NCI-H460 (cell line): ENCODE results near the gene SULT4A1. TPM values are rescaled to one million over a fixed set of nuclear protein-coding genes. Genes with fewer than 3 reads are reported as not detected.
"Not testable (repeated sequence)": the region's sequence is repeated elsewhere in the genome, so short reads cannot be mapped to it uniquely, and the experiment has no call there.

Experiments used
- DNase-seq: peaks from one replicate; pipeline ENCODE4 v3.0.0-alpha.2; 2016; ENCODE audit warnings: low read depth; ENCODE audit errors: extremely low read depth
- polyA plus RNA-seq: library from polyadenylated mRNA; depleted of rRNA; stranded (reverse); fragments of >200 nt; gene quantifications from 2 replicates; pipeline ENCODE4 v1.2.3, GENCODE V29; 2014; cell fraction: nucleus; rRNA removed
- total RNA-seq: library from RNA; depleted of rRNA; stranded (reverse); fragments of >200 nt; shearing (Covaris generic); gene quantifications from 2 replicates; pipeline ENCODE4 v1.2.3, GENCODE V29; 2014; rRNA removed

The SULT4A1 gene, protein sequence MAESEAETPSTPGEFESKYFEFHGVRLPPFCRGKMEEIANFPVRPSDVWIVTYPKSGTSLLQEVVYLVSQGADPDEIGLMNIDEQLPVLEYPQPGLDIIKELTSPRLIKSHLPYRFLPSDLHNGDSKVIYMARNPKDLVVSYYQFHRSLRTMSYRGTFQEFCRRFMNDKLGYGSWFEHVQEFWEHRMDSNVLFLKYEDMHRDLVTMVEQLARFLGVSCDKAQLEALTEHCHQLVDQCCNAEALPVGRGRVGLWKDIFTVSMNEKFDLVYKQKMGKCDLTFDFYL
- not detected in 2 replicates for total RNA-seq
- not detected in 2 replicates for polyA plus RNA-seq

DNA sequence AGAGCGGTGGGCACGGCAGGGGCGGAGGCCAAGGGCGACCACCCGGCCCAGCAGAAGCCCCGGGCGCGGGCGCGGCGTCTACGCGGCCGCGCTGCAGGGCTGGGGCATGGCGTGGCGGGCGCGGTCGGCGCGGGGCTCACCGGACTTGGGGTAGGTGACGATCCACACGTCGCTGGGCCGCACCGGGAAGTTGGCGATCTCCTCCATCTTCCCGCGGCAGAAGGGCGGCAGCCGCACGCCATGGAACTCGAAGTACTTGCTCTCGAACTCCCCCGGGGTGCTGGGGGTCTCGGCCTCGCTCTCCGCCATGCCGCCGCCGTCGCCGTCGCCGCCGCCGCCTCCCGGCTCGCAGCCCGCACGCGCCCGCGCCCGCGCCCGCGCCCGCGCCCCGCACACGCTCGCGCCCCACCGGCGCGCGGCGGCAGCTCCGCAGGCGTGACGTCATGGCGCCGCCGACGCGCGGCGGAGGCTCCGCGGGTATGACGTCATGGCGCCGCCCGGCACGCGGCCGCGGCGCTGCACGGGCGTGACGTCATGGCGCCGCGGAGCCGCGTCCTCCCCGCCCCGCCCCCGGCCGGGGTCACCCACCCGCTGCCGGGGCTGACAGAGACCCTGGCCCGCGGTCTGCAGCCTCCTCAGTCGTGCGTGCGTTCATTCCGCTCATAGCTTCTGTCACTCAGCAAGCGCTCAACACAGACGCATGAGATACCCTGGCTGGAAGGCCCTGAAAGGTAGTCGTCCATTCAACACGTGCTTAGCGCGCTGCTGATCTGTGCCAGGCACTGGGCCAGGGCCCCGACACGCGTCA lies at the start of gene SULT4A1:
Gene SULT4A1, minus strand, starts transcription at position 440 of the 808 bp plus-strand sequence. Its CDS starts 131 bp downstream, at position 309.
- no peak for DNase-seq

DNA sequence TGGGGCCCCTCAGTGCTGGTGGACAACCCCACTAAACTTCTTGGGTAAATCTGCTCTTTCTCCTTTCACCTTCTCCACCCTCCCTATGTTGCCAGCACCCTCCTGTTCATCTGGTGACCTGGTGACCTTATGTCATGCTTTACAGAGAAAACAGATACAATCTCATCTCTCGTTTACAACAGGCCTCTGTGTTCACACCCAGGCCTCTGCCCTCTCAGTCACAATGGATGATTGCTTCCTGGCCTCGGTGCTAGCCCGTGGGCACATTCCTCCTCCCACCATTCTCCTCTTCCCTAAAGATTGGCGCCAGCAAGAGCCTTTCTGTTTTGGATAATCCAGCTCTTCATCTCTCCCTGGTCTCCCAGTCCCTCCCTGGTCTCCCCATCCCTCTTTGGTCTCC lies 49.0 kb upstream of the SULT4A1 start:
- no peak for DNase-seq

DNA sequence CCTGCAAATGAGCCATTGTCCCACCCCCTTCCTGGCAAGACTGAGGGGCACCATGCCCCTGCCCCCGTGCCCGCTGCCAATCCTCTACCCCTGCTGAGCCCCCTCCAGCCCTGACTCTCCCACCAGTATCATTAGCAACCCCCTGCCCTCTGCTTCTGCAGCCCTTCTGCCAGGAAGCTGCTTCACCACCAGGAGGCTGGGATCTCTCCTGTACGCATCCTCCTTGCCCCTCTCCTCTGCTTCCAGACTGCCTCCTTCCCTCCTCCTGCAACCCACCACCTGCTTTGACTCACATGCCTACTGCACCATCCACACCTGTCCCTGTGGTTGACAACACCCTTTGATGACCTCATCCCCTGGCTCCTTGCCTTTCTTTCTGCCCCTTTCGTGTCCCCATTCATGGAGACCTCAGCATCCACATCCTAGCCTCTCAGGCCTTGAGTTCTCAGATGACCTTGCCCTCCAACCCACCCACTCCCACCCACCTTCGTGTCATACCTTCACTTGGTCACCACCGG lies 47.9 kb upstream of the SULT4A1 start:
- DNase-seq = no peak

- no peak for DNase-seq
Observed at GRCh38 chr22:43909708-43910107, 47.4 kb upstream of the SULT4A1 start.

DNA sequence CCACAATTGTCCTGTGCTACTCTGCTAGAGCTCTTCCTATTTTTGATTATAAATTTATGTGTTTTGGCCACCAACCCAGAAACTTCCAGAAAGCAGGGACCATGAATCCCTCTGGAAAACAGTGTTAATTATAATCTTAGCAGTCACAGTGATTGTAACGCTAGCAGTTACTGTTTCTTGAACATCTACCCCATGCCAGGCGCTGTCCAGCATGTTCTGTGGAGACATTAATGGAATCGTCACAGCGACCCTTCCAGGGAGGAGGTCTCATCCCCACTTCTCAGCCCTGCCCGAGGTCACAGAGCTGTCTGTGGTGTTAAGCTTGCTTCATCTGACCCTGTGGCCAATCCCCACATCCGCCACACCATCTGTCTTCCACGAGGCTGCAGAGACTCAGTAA lies 43.4 kb upstream of the SULT4A1 start:
- DNase-seq = no peak

DNA sequence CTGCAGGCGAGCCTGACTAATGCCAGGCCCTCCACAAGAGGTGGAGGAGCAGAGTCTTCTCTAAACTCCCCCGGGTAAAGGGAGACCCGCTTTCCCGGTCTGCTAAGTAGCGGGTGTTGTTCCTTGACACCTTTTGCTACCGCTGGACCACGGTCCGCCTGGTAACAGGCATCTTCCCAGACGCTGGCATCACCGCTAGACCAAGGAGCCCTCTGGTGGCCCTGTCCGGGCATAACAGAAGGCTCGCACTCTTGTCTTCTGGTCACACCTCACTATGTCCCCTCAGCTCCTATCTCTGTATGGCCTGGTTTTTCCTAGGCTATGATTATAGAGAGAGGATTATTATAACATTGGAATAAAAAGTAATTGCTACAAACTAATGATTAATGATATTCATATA lies 42.1 kb upstream of the SULT4A1 start:
- not testable (repeated sequence) for DNase-seq

DNA sequence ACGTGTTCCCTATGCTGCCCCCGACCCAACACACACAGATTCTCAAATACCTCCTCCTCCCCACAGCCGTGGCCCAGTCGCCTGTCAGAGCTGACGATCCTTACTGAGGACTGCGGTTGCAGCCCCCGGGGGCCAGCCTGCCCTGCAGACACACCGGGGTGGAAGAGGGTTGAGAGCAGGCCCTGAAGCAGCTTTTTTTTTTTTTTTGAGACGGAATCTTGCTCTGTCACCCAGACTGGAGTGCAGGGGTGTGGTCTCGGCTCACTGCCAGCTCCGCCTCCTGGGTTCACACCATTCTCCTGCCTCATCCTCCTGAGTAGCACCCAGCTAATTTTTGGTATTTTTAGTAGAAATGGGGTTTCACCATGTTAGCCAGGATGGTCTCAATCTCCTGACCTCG lies 40.7 kb upstream of the SULT4A1 start:
- not testable (repeated sequence) for DNase-seq

DNA sequence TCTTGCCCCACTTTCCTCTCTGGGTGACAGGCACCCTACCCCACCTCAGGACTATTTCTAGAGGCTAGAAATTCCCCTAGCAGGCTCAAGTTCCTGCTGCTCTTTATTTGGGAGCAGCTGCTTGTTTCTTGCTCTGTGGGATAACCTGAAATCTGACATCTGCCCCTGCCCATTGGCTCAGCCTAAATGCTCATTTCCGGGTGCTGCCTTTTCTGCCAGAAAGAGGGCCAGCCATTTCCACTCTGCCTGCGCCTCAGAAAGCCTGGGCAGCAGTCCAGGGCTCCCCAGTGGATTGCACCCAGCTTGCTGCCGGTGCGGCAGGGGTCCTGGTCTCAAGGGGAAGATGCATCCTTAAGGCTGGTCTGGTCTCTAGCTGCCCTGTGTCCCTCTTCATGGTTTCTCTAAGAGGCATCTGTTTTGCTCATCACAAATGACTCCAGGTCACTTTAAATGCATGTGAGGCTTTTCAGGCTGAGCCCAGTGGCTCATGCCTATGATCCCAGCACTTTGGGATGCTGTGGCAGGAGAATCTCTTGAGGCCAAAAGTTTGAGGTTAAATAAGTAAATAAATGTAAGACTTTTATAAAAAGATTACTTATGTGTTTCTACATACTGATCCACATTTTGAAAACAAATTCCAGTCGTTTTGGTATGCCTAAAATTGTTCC lies 39.8 kb upstream of the SULT4A1 start:
- DNase-seq = no peak

DNA sequence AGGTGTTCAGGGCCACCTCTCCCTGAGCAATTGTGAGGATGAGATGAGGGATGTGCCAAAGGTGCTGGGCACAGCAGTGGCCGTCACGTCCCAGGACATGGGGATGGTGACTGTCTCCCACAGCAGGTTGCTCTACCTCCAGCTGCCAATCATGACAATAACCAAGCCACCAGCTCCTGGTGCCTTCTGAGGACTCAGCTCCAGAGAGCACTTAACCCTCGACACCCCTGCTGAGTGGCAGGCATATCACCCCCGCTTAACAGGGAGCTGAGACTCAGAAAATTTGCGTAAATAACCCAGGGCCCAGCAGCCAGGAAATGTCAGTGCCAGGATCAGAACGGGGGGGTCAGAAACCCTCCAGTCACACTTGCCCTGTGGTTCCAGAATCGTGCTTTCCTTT lies 37.9 kb upstream of the SULT4A1 start:
- DNase-seq = no peak

GRCh38 chr22:43897751-43898261 lies 35.5 kb upstream of the SULT4A1 start:
- no peak for DNase-seq

- DNase-seq = no peak
Observed at GRCh38 chr22:43895986-43896645, 33.8 kb upstream of the SULT4A1 start.

GRCh38 chr22:43894122-43894521 lies 31.8 kb upstream of the SULT4A1 start:
- no peak for DNase-seq

DNA sequence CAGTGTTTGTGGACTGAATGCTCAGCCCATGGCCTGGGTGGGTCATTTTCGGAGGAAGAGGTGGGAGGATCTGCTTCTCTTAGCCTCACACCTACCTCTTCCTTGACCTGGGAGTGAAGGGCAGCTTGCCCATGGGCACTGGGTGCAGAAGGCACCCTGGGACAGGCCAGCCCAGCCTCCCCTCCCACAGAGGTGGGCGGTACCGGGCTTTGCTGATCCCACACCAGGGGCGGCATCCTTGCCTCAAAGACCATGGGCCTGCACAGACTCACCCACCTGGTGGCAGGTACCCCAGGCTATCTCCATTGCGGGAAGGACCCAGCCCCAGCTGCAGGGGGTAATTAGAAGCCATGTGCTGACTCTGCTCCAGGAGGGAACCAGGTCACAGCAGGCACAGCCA lies 31.0 kb upstream of the SULT4A1 start:
- DNase-seq = no peak

- no peak for DNase-seq
Observed at GRCh38 chr22:43892183-43892894, 30.0 kb upstream of the SULT4A1 start.

- DNase-seq = no peak
Observed at GRCh38 chr22:43891360-43892182, 29.3 kb upstream of the SULT4A1 start, which contains the start of gene PNPLA5. Gene PNPLA5 (minus strand): TSS chr22:43892013. CDS start chr22:43891880, 133 bp downstream.

DNA sequence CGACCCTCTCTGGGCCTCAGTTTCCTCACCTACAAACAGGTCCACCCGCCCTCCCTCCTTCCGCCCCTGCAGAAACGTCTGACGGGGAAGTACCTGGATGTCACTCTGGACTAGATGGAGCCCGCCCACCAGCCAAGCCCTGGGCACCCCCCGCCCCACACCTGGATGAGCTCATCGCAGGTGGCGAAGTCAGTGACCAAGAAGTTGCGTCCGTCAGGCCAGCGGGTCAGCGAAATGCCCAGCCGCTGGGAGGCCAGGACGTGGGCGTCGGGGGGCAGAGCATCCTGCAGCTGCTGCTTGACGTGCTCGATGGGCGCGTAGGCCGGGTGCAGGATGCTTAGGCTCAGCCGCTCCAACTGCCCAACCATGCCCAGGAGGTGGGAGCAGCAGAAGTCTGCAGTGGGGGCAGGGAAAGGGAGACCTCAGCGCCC lies 28.6 kb upstream of the SULT4A1 start:
- no peak for DNase-seq

DNA sequence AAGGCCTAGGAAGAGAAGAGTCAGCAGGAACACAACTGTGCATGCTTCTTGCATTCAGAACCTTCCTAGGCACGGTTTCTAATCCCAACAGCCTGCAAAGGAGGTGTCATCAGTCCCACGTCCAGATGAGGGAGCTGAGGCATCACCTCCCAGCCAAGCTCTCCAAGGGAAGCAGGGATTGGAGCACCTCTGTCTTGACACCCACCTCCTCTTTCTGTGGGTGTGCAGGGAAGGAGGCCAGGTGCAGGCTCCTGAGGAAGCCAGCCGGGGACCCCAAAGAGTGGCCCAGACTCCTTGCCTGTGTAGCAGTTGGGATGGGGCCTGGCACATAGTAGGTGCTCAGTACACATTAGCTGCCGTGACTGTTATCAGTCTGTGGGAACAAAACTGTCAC lies 27.5 kb upstream of the SULT4A1 start:
- no peak for DNase-seq

DNA sequence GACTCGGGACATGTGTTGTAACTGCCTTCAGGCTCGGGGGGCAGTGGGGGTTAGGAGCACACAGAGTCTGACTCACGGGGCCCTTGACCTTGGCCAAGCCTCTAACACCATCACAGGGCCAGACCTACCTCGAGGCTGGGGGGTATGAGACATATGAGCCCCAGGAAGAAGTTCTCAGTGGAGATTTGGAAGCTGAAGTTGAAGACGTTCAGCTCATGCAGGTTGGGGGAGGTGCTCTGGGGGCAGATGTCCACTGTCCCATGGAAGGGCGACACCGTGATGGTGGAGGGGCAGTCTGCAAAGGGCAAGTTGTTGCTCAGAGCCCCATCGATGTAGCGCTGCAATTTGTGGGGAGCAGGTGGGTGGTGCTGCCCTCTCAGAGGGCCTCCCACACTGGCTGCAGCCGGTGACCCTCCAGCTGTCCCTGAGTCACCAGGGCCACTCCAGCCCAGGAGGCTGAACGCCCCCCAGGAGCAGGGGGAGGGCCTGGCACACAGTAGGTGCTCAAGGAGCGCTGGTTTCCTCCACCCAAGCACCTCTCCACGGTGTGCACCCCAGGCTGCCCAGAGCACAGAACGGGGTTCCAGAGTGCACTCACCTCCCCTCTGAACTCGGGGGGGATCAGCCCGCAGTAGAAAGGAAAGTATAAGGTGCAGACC lies 27.0 kb upstream of the SULT4A1 start:
- no peak for DNase-seq
